GM12878 (cell line): ENCODE results near the gene CCDC66. TPM values are rescaled to one million over a fixed set of nuclear protein-coding genes. Genes with fewer than 3 reads are reported as not detected.

Source experiments
- ATAC-seq: fragments of 200-7000 bp; cut with Tn5 transposase; 3 replicates; pipeline ENCODE4 v1.9.1; 2020; ENCODE audit warnings: mild to moderate bottlenecking, moderate library complexity
- BruUV-seq: library from RNA; stranded (reverse); fragments of 400-500 nt; replicated peaks from 2 replicates; lab custom pipeline; 2021; lab: Mats Ljungman, UMichigan
- CTCF ChIA-PET: fragments of 300-600 bp; sonication (Branson Sonifier 250); formaldehyde crosslinking; extraction: SDS; loops from one replicate; lab custom pipeline; 2021; ENCODE audit warnings: inconsistent platforms; lab: Yijun Ruan, JAX
- POLR2A ChIA-PET: fragments of 350-600 bp; formaldehyde crosslinking; extraction: SDS; loops from one replicate; lab custom pipeline; 2021; ENCODE audit warnings: inconsistent platforms; lab: Charles Lee
- RAD21 ChIA-PET: fragments of 300-600 bp; sonication (Branson Sonifier 250); formaldehyde crosslinking; loops from one replicate; lab custom pipeline; 2023; ENCODE audit warnings: antibody characterized with exemption; ENCODE audit not compliant: unreplicated experiment; lab: Charles Lee
- SMC1A ChIA-PET: fragments of 300-600 bp; sonication (Branson Sonifier 250); formaldehyde crosslinking; loops from one replicate; lab custom pipeline; 2023; ENCODE audit not compliant: unreplicated experiment, uncharacterized antibody; lab: Charles Lee
- DNase-seq: peaks from one replicate; pipeline ENCODE4 v3.0.0-alpha.2; 2011; ENCODE audit warnings: low read depth, low spot score
- FAIRE-seq: peaks from 3 replicates; lab custom pipeline; 2011; peaks lifted over from hg19 to GRCh38; lab: Jason Lieb, UNC
- H2AFZ ChIP-seq: 2 replicates; pipeline ENCODE4 v1.6.0; 2011; ENCODE audit warnings: low read depth, low read length, control low read depth; ENCODE audit not compliant: control insufficient read depth
- H3K27ac ChIP-seq: 2 replicates; pipeline ENCODE4 v1.5.1; 2011; ENCODE audit warnings: control low read depth; ENCODE audit not compliant: control insufficient read depth, insufficient read depth
- H3K27me3 ChIP-seq, 2 experiments: replicated peaks in 1 of 2; 2 replicates each; pipeline versions ENCODE4 v1.6.0 to v1.6.1; 2011; ENCODE audit warnings: low read length in 1 of 2; ENCODE audit not compliant: control insufficient read depth in 2 of 2, insufficient read depth in 2 of 2
- H3K36me3 ChIP-seq, 2 experiments: 2 replicates each; pipeline ENCODE4 v1.5.1; 2011; ENCODE audit warnings: low read length in 1 of 2; ENCODE audit not compliant: control insufficient read depth in 2 of 2, insufficient read depth in 2 of 2
- H3K4me1 ChIP-seq: 2 replicates; pipeline ENCODE4 v1.6.1; 2011; ENCODE audit warnings: mild to moderate bottlenecking, low read length, moderate library complexity, mixed read lengths; ENCODE audit not compliant: control insufficient read depth, insufficient read depth
- H3K4me2 ChIP-seq: 2 replicates; pipeline ENCODE4 v1.6.0; 2011; ENCODE audit warnings: control low read depth; ENCODE audit not compliant: control insufficient read depth, insufficient read depth
- H3K4me3 ChIP-seq: fragments of 200-600 bp; sonication (generic); 2 replicates; pipeline ENCODE4 v1.5.1; 2016
- H3K79me2 ChIP-seq: 2 replicates; pipeline ENCODE4 v1.6.0; 2011; ENCODE audit warnings: low read length; ENCODE audit not compliant: control insufficient read depth, insufficient read depth
- H3K9ac ChIP-seq: 2 replicates; pipeline ENCODE4 v1.8.0; 2011; ENCODE audit warnings: low read length, control low read depth, mixed read lengths; ENCODE audit not compliant: control insufficient read depth, insufficient read depth
- H3K9me3 ChIP-seq: replicated peaks from 3 replicates; pipeline ENCODE4 v1.5.1; 2011; ENCODE audit warnings: mild to moderate bottlenecking, low read length; ENCODE audit not compliant: control insufficient read depth, insufficient read depth
- H4K20me1 ChIP-seq: 2 replicates; pipeline ENCODE4 v1.6.0; 2011; ENCODE audit not compliant: control insufficient read depth, insufficient read depth
- BCLAF1 ChIP-seq: fragments of 450-650 bp; IDR thresholded peaks from 2 replicates; pipeline ENCODE4 v1.6.1; 2017; ENCODE audit warnings: antibody characterized with exemption, mild to moderate bottlenecking, moderate library complexity
- CBX3 ChIP-seq: fragments of 200-600 bp; sonication (generic); IDR thresholded peaks from 2 replicates; pipeline ENCODE4 v1.6.1; 2016; ENCODE audit warnings: low read depth, borderline replicate concordance
- CREM ChIP-seq: IDR thresholded peaks from 2 replicates; pipeline ENCODE4 v1.6.1; 2014; ENCODE audit warnings: antibody characterized with exemption, low read depth
- CUX1 ChIP-seq: IDR thresholded peaks from 2 replicates; pipeline ENCODE4 v1.6.1; 2012; ENCODE audit warnings: improper control_type of control experiment, low read depth, low read length; ENCODE audit not compliant: insufficient replicate concordance
- IRF5 ChIP-seq: fragments of 450-650 bp; IDR thresholded peaks from 2 replicates; pipeline ENCODE4 v1.6.1; 2017; ENCODE audit warnings: borderline replicate concordance
- MLLT1 ChIP-seq: fragments of 450-650 bp; IDR thresholded peaks from 2 replicates; pipeline ENCODE4 v1.6.1; 2016; ENCODE audit warnings: mild to moderate bottlenecking
- RAD21 ChIP-seq: IDR thresholded peaks from 2 replicates; pipeline ENCODE4 v1.6.1; 2011; ENCODE audit warnings: mild to moderate bottlenecking, low read depth, low read length, moderate library complexity; ENCODE audit not compliant: insufficient read depth
- SIN3A ChIP-seq: IDR thresholded peaks from 2 replicates; pipeline ENCODE4 v1.6.1; 2012; ENCODE audit warnings: low read depth, low read length, improper control_type of control experiment
- SIX5 ChIP-seq: IDR thresholded peaks from 2 replicates; pipeline ENCODE4 v1.6.1; 2011; ENCODE audit warnings: mild to moderate bottlenecking, low read depth, low read length, moderate library complexity; ENCODE audit not compliant: severe bottlenecking
- SUPT20H ChIP-seq: IDR thresholded peaks from 2 replicates; pipeline ENCODE4 v1.6.1; 2011; ENCODE audit warnings: low read depth, mild to moderate bottlenecking, low read length, moderate library complexity, borderline replicate concordance; ENCODE audit not compliant: control insufficient read depth
- WGBS: methylation state at CpG from one replicate; pipeline ENCODE4 v1.1.6; 2016; ENCODE audit warnings: low lambda C conversion rate; ENCODE audit not compliant: insufficient replicate concordance, insufficient coverage; ENCODE audit errors: missing lambda C conversion rate; 5-methylcytosine and 5-hydroxymethylcytosine counted together
- in situ Hi-C: fragments of 300-500 bp; cut with MboI; formaldehyde crosslinking; loops from 9 replicates; pipeline ENCODE4 v1.14.3; 2018; ENCODE audit warnings: mixed read lengths
- intact Hi-C: fragments of 100-400 bp; cut with micrococcal nuclease; formaldehyde crosslinking; loops from one replicate; pipeline ENCODE4 v1.14.2; 2022; ENCODE audit not compliant: unreplicated experiment
- polyA plus RNA-seq, 11 experiments: library from polyadenylated mRNA; depleted of rRNA in 4 of 11; unstranded in 6 of 11; stranded (reverse) in 5 of 11; fragments of >200 nt; fragmentation: Nextera tagmentation in 4 of 11; fragmentation: Illumina TruSeq in 1 of 11; extraction: Ambion mirVana in 4 of 11; extraction: Trizol in 1 of 11; gene quantifications; 1 replicate in 1 of 11; 2 replicates in 10 of 11; pipeline versions ENCODE4 v1.2.1 to v1.2.3, GENCODE V29; 2011 to 2016; ENCODE audit warnings: inconsistent platforms in 2 of 11, missing spikeins in 2 of 11, low read depth in 1 of 11
- total RNA-seq, 4 experiments: library from RNA; depleted of rRNA in 3 of 4; stranded (reverse); fragments of >200 nt in 3 of 4; fragmentation: Illumina TruSeq in 1 of 4; extraction: Trizol in 1 of 4; gene quantifications; 2 replicates each; pipeline versions ENCODE4 v1.2.1 to v1.2.3, GENCODE V29; 2013 to 2021

CCDC66 gene
- total and polyA plus RNA-seq, 10 of the 15 experiments (the other 5 are each of a cell fraction or from before 2014, with no cell fraction given), result 9.4 to 31.9 (median 18.1) TPM

- TF ChIP-seq BCLAF1 (no peak), MLLT1 (no peak), IRF5 (no peak), CREM (no peak)
- TF ChIP-seq, all 136 proteins: peak for 0
Observed at GRCh38 chr3:56525291-56525690, 31.7 kb upstream of the CCDC66 start (continued).

- DNase-seq (no peak), FAIRE-seq (no peak), ATAC-seq (no peak)
- no peak overlapping the region for H2AFZ ChIP-seq
- ChIA-PET RAD21 (no interaction called here), CTCF (no interaction called here), POLR2A (no interaction called here), SMC1A (no interaction called here)
- H3K27me3 ChIP-seq, result peaks cover 0 to 2% of the 10 kb centered on the region in 2 experiments; a peak in 1 of 4 replicates
- in situ Hi-C loops, result no loop called here
- intact Hi-C loops, result no loop called here
- H3K36me3 ChIP-seq, result no peaks in the 10 kb centered on the region
- no peak overlapping the region for H3K4me3 ChIP-seq
- H3K9ac ChIP-seq, result no peak overlapping the region
- no peaks in the 10 kb centered on the region for H4K20me1 ChIP-seq
- no peaks in the 10 kb centered on the region for H3K4me1 ChIP-seq
- no peak overlapping the region for H3K4me2 ChIP-seq
- no TSS peak for BruUV-seq
- WGBS, result 0% methylated on average over 2 of the region's 2 CpGs
- no peak overlapping the region for H3K27ac ChIP-seq
- H3K9me3 ChIP-seq, result no peaks in the 10 kb centered on the region
- no peaks in the 10 kb centered on the region for H3K79me2 ChIP-seq
- no peak for TF ChIP-seq SUPT20H
- no peak for TF ChIP-seq SIX5
- TF ChIP-seq SIN3A, result no peak
- TF ChIP-seq CUX1, result no peak
- TF ChIP-seq RAD21, result no peak
- TF ChIP-seq CBX3, result no peak
Observed at GRCh38 chr3:56536735-56537134, 20.2 kb upstream of the CCDC66 start.
